ENCODE data around the gene DNAH8. TPM values are rescaled to one million over a fixed set of nuclear protein-coding genes. Genes with fewer than 3 reads are reported as not detected.

The DNAH8 gene
- total RNA-seq, 2 experiments from 2014 or later: 0.03 TPM; not detected in 1

DNA sequence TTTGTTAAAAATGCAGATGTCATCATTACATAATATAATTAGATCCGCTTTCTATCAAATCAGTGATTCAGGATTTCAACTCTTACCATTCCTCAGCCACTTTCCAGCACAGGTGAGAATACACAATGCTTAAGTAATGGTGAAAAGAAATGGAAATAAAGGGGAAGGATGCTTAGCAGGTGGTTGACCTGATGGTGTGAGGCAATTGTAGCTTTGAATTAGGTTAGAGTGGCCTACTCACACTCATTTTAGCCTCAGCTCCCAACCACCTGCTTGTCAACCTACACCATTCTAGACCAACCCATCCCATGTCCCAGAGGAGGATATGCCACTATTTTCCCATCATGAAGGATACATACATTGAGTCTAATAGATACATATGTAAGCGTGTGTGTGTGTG lies 138.1 kb downstream of the DNAH8 start:
- POLR2A ChIA-PET: no interaction called here
- Histone ChIP-seq H3K4me1 (ENCODE audit: insufficient read depth, low read length) (no peaks in the 10 kb centered on the region), H3K36me3 (ENCODE audit: insufficient read depth, low read length) (no peaks in the 10 kb centered on the region), H3K27ac (ENCODE audit: low read depth in 1 of 2, low read length in 2 of 2) (no peak overlapping the region), H3K9me3 (ENCODE audit: control insufficient read depth in 1 of 2, insufficient read depth in 1 of 2, low read length in 2 of 2) (no peaks in the 10 kb centered on the region), H3K4me3 (ENCODE audit: low read length) (no peak overlapping the region), H3K27me3 (ENCODE audit: control insufficient read depth in 1 of 2, insufficient read depth in 2 of 2, low read length in 2 of 2) (no peaks in the 10 kb centered on the region)
- Mint-ChIP-seq H3K27ac (no peak overlapping the region), H3K27me3 (peaks cover 33% of the 10 kb centered on the region), H3K9me3 (no peaks in the 10 kb centered on the region), H3K36me3 (ENCODE audit: low read depth) (no peaks in the 10 kb centered on the region), H3K4me3 (no peak overlapping the region), H3K4me1 (ENCODE audit: low read depth) (no peaks in the 10 kb centered on the region)
- CTCF ChIA-PET: no interaction called here
- TF ChIP-seq, protein P1, sequence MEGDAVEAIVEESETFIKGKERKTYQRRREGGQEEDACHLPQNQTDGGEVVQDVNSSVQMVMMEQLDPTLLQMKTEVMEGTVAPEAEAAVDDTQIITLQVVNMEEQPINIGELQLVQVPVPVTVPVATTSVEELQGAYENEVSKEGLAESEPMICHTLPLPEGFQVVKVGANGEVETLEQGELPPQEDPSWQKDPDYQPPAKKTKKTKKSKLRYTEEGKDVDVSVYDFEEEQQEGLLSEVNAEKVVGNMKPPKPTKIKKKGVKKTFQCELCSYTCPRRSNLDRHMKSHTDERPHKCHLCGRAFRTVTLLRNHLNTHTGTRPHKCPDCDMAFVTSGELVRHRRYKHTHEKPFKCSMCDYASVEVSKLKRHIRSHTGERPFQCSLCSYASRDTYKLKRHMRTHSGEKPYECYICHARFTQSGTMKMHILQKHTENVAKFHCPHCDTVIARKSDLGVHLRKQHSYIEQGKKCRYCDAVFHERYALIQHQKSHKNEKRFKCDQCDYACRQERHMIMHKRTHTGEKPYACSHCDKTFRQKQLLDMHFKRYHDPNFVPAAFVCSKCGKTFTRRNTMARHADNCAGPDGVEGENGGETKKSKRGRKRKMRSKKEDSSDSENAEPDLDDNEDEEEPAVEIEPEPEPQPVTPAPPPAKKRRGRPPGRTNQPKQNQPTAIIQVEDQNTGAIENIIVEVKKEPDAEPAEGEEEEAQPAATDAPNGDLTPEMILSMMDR (IDR thresholded peaks at IDR 0.05): no peak
- intact Hi-C loops (cut with DNase I, micrococcal nuclease): no loop called here
- DNase-seq (no peak), ATAC-seq (ENCODE audit: poor library complexity) (no peak)

DNA sequence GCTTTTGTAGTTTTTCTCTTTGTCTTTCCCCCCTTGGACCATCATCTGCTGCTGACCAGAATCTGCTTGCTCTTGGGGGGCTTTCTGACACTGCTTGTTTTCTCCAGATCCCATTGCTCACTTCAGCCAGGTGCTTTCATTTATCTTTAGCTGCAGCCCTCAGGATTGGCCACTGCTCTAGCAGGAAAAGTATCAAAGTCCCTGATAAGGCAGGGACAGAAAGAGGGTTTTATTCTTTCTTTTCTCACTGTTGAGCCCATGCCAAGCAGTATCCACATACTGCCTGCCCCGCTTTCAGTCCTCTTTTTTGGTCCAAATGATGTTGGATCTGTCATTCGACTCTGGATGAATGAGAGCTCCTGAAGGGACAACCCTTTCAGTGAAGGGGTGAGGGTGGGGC lies 141.4 kb downstream of the DNAH8 start:
- DNase-seq (no peak), ATAC-seq (ENCODE audit: poor library complexity) (no peak)
- no peak overlapping the region for H3K4me3 ChIP-seq (ENCODE audit: low read length)
- no peaks in the 10 kb centered on the region for H3K4me1 Mint-ChIP-seq (ENCODE audit: low read depth)
- TF ChIP-seq, protein P1 (IDR thresholded peaks at IDR 0.05): no peak
- no peaks in the 10 kb centered on the region for H3K36me3 ChIP-seq (ENCODE audit: insufficient read depth, low read length)
- H3K27me3 Mint-ChIP-seq: peaks cover 29% of the 10 kb centered on the region
- H3K36me3 Mint-ChIP-seq (ENCODE audit: low read depth): no peaks in the 10 kb centered on the region
- no peaks in the 10 kb centered on the region for H3K4me1 ChIP-seq (ENCODE audit: insufficient read depth, low read length)
- no peaks in the 10 kb centered on the region for H3K9me3 Mint-ChIP-seq
- no peak overlapping the region for H3K27ac Mint-ChIP-seq
- ChIA-PET POLR2A (no interaction called here), CTCF (no interaction called here)
- intact Hi-C loops (cut with DNase I, micrococcal nuclease): no loop called here
- no peaks in the 10 kb centered on the region for H3K9me3 ChIP-seq (ENCODE audit: control insufficient read depth in 1 of 2, insufficient read depth in 1 of 2, low read length in 2 of 2)
- H3K27me3 ChIP-seq (ENCODE audit: control insufficient read depth in 1 of 2, insufficient read depth in 2 of 2, low read length in 2 of 2): no peaks in the 10 kb centered on the region
- H3K4me3 Mint-ChIP-seq: no peak overlapping the region
- H3K27ac ChIP-seq (ENCODE audit: low read depth in 1 of 2, low read length in 2 of 2): no peak overlapping the region

DNA sequence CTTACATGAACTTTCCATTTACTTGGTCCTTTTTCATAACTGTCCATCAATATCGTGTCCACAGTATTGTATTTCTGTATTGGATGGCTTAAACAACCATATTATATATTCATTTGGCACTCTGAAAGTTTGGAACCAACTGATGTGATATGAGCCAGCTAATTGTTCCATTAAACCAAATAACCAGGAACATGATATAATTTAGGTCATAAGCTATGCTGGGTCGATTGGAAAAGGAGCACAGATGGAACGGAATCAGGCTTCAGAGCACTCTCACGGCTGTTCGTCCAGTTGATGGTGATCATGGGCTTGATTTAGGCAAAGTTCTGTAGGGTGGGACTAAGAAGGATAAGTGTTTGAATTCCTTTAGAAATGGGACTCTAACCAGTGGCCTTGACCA lies 142.7 kb downstream of the DNAH8 start:
- H3K4me3 ChIP-seq (ENCODE audit: low read length): no peak overlapping the region
- CTCF ChIA-PET: no interaction called here
- peaks cover 29% of the 10 kb centered on the region for H3K27me3 Mint-ChIP-seq
- H3K4me1 Mint-ChIP-seq (ENCODE audit: low read depth): no peaks in the 10 kb centered on the region
- H3K4me3 Mint-ChIP-seq: no peak overlapping the region
- H3K27ac ChIP-seq (ENCODE audit: low read depth in 1 of 2, low read length in 2 of 2): no peak overlapping the region
- H3K27me3 ChIP-seq (ENCODE audit: control insufficient read depth in 1 of 2, insufficient read depth in 2 of 2, low read length in 2 of 2): no peaks in the 10 kb centered on the region
- H3K9me3 ChIP-seq (ENCODE audit: control insufficient read depth in 1 of 2, insufficient read depth in 1 of 2, low read length in 2 of 2): no peaks in the 10 kb centered on the region
- no peaks in the 10 kb centered on the region for H3K36me3 ChIP-seq (ENCODE audit: insufficient read depth, low read length)
- no peaks in the 10 kb centered on the region for H3K36me3 Mint-ChIP-seq (ENCODE audit: low read depth)
- no peak for DNase-seq
- H3K9me3 Mint-ChIP-seq: no peaks in the 10 kb centered on the region
- ATAC-seq (ENCODE audit: poor library complexity): no peak
- intact Hi-C loops (cut with DNase I, micrococcal nuclease): no loop called here
- POLR2A ChIA-PET: no interaction called here
- no peak overlapping the region for H3K27ac Mint-ChIP-seq
- H3K4me1 ChIP-seq (ENCODE audit: insufficient read depth, low read length): no peaks in the 10 kb centered on the region
- TF ChIP-seq, protein P1 (IDR thresholded peaks at IDR 0.05): no peak

All from CD4-positive, alpha-beta T cell (primary cell).